GM10248 (cell line): ENCODE measurements around the gene SPRR1A.

Source experiments
- CTCF ChIA-PET: fragments of 300-600 bp; sonication (Branson Sonifier 250); formaldehyde crosslinking; extraction: SDS; loops from one replicate; lab custom pipeline; 2021; ENCODE audit warnings: antibody characterized with exemption; lab: Yijun Ruan, JAX
- POLR2A ChIA-PET: fragments of 350-650 bp; sonication (Branson Sonifier 250); formaldehyde crosslinking; extraction: SDS; loops from one replicate; lab custom pipeline; 2020; ENCODE audit warnings: antibody characterized with exemption; lab: Yijun Ruan, JAX
- DNase-seq: peaks from one replicate; pipeline ENCODE4 v3.0.0; 2012; ENCODE audit errors: extremely low spot score
- TF ChIP-seq, protein P1 (sequence below): IDR thresholded peaks from 2 replicates; pipeline ENCODE4 v1.5.1; 2012; ENCODE audit warnings: mild to moderate bottlenecking, low read depth; ENCODE audit errors: extremely low read depth, missing control alignments, control extremely low read depth

Gene SPRR1A, protein sequence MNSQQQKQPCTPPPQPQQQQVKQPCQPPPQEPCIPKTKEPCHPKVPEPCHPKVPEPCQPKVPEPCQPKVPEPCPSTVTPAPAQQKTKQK

DNA sequence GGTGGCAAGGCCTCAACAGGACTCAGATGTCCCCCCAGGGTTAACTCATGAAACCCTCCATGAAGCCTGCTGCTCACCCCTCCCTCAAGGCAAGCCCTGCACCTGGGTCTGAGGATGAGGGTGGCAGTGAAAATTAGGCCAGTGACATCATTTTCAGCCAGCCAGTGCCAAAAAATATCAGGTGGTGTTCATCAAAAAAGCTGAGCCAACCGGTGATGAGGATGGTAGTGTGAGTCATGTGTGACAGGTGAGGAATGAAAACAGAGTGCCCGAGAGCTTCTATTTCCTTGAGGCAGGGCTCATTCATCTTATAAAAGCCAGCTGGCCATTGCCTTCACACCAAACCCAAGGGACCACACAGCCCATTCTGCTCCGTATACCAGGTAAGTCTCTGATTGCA, at the start of gene SPRR1A:
Gene SPRR1A, plus strand, starts transcription at position 339 of the 400 bp plus-strand sequence. CDS start 1,150 bp downstream, outside the sequence.
- no peak for DNase-seq
- ChIA-PET CTCF (interaction anchor here (1.8 kb wide), 1 partner anchor 16 kb away, joined by 4 read pairs; no protein-coding TSS in a partner anchor), POLR2A (no interaction called here)
- TF ChIP-seq, protein P1, sequence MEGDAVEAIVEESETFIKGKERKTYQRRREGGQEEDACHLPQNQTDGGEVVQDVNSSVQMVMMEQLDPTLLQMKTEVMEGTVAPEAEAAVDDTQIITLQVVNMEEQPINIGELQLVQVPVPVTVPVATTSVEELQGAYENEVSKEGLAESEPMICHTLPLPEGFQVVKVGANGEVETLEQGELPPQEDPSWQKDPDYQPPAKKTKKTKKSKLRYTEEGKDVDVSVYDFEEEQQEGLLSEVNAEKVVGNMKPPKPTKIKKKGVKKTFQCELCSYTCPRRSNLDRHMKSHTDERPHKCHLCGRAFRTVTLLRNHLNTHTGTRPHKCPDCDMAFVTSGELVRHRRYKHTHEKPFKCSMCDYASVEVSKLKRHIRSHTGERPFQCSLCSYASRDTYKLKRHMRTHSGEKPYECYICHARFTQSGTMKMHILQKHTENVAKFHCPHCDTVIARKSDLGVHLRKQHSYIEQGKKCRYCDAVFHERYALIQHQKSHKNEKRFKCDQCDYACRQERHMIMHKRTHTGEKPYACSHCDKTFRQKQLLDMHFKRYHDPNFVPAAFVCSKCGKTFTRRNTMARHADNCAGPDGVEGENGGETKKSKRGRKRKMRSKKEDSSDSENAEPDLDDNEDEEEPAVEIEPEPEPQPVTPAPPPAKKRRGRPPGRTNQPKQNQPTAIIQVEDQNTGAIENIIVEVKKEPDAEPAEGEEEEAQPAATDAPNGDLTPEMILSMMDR: no peak

DNA sequence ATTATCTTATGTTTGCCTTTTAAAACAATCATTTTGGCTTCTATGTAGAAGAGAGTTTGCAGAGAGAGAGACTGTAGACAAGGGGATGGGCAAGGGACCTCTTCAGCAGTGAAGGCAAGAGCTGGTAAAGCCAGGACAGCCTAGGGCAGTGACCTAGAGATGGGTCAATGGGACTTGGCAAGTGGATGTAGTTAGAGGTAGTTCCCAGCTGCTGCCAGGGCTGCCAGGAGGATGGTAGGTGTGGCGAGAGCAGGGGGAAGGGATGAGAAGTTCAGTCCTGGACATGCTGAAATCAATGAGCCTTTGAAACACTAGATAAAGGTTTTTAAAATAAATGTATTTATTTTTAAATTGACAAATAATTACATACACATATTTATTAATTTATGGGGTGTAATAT, 43.3 kb upstream of the SPRR1A start:
- ChIA-PET POLR2A (no interaction called here), CTCF (no interaction called here)
- TF ChIP-seq, protein P1: no peak
- DNase-seq: no peak

DNA sequence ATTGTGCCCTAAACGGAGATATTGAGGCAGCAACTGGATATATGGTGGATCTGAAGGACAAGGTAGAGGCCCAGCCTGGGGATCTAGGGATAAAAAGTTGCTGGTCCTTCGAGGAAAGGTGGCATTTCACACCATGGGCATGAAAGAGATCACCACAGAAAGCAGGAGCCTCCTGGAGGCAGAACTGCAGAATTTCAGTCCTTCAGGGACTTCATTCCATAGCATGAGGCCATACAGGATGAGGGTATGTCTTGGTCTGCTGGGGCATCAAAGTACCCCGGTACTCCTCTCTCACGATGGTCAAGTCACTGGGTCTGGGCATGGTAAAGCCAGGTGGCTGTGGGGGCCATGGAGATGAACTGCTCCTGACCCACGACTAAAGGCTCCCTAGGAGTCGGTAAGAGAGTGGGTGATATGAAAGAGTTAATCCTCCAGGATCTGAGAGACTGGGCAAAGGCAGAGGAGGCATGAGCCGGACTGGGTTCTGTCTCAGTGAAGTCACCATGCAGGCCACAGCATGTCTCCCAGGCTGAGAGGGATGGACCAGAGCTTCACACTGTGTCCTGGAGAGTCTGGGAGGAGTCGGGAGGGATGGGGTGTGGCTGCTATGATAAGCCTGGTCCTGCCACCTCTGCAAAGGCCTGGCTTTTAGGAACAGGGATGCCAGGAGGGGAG, 42.7 kb upstream of the SPRR1A start:
- POLR2A ChIA-PET: no interaction called here
- no peak for DNase-seq
- TF ChIP-seq, protein P1: no peak
- CTCF ChIA-PET: no interaction called here

DNA sequence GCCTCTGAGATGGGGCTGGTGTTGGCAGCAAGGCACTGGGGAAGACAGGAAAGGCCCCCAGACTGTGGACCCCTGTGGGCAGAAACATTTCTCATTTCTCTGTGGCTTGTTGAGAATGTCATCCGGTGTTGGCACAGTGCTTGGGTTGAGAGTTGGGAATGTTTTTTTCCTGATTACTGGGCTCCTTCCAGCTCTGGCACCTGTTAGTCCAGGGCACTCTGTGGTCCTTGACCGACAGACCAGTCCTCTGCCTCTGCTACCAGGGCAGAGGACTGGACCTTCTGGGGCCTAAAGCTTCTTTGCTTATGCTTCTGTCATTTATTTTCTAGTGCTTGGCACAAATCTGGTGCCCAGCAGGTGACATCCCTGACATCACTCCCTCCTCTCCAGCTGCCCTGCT, 41.7 kb upstream of the SPRR1A start:
- TF ChIP-seq, protein P1: no peak
- DNase-seq: no peak
- CTCF ChIA-PET: no interaction called here
- POLR2A ChIA-PET: no interaction called here

DNA sequence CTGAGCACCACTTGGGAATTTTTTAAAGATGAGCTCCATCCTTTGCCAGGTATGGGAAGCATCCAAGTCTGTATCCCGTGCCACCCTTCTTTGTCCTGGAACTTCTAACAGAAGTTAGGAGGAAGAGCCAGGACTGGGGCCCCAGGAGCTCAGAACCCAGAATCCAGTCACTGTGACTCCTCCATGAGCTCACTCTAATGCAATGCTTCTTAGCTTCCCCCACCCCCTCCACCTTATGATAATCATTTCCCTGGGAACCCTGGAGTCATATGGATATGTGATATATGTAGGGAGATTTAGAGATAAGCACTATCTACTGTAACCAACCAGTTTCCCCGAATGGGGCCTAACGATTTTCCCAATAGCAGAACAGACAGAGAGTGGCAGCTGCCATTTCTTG, 37.6 kb upstream of the SPRR1A start:
- POLR2A ChIA-PET: no interaction called here
- DNase-seq: no peak
- TF ChIP-seq, protein P1: no peak
- CTCF ChIA-PET: interaction anchor here (1.1 to 3.1 kb wide), 4 partner anchors 11 to 246 kb away, joined by 3 to 9 read pairs (median 6); no protein-coding TSS in a partner anchor

DNA sequence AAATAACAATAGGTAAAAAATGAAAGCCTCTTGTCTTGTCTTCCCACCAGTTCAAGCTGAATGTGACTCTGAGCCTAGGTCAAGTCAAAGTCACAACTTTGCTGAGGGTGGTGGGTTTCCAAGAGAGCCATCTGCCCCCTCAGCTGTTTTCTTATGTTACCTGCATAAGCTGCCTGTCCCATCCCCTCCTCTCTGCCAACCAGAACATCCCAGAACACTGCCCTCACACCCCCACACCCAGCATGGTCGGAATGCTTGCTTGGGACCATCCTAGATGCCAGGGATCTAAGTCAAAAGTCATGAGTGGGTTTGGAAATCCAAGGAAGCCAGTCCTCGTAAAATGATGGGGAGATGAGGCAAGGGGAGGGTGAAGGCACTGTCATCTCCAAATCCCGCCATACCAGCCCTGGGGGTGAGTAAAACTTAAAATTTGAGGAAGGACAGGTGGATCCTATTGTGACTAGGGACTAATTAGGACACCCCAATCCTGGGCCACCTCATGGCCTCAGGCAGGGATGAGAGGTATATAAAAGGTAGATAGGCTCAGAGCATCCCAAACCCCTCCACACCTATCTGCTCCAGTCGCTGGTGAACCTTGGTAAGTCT, 37.1 kb upstream of the SPRR1A start, which contains the start of gene SPRR5:
Gene SPRR5, plus strand, starts transcription at position 556 of the 606 bp plus-strand sequence. CDS start 1,349 bp downstream, outside the sequence.
- ChIA-PET POLR2A (no interaction called here), CTCF (interaction anchor here (1.1 to 3.1 kb wide), 4 partner anchors 12 to 246 kb away, joined by 3 to 9 read pairs (median 6); no protein-coding TSS in a partner anchor)
- no peak for DNase-seq
- TF ChIP-seq, protein P1: no peak
